ENCODE data around the gene VHLL. TPM values are rescaled to one million over a fixed set of nuclear protein-coding genes. Genes with fewer than 3 reads are reported as not detected.

Gene VHLL
- total and polyA plus RNA-seq, 7 experiments from 2014 or later = not detected

- intact Hi-C loops (cut with micrococcal nuclease) = no loop called here
- no peak overlapping the region for H3K27ac Mint-ChIP-seq
- ATAC-seq (no peak), DNase-seq (no peak)
- H3K4me1 Mint-ChIP-seq = peaks cover 0 to 16% (median 4%) of the 10 kb centered on the region in 7 donors
- peaks cover 23 to 82% (median 35%) of the 10 kb centered on the region in 3 experiments for H3K36me3 ChIP-seq (ENCODE audit: control insufficient read depth in 2 of 3, insufficient read depth in 3 of 3, low read length in 3 of 3)
- H3K27me3 Mint-ChIP-seq = no peaks in the 10 kb centered on the region
- ChIA-PET POLR2A (no interaction called here), CTCF (no interaction called here)
- H3K36me3 Mint-ChIP-seq = peaks cover 25 to 54% (median 27%) of the 10 kb centered on the region in 5 donors
- H3K4me1 ChIP-seq (ENCODE audit: control insufficient read depth in 2 of 2, insufficient read depth in 2 of 2, low read length in 2 of 2) = no peaks in the 10 kb centered on the region
- H3K27ac ChIP-seq (ENCODE audit: low read depth, low read length) = no peak overlapping the region
- H3K4me3 ChIP-seq (ENCODE audit: low read length) = no peak overlapping the region
- H3K4me3 Mint-ChIP-seq = no peak overlapping the region
- no peaks in the 10 kb centered on the region for H3K9me3 ChIP-seq (ENCODE audit: control insufficient read depth in 2 of 3, low read length in 3 of 3)
- no peaks in the 10 kb centered on the region for H3K27me3 ChIP-seq (ENCODE audit: control insufficient read depth in 2 of 2, insufficient read depth in 2 of 2, low read length in 2 of 2)
- peaks cover 0 to 2% (median 0%) of the 10 kb centered on the region in 11 donors for H3K9me3 Mint-ChIP-seq
These were observed 40.2 kb downstream of the VHLL start for GRCh38 chr1:156258859-156259258.

DNA sequence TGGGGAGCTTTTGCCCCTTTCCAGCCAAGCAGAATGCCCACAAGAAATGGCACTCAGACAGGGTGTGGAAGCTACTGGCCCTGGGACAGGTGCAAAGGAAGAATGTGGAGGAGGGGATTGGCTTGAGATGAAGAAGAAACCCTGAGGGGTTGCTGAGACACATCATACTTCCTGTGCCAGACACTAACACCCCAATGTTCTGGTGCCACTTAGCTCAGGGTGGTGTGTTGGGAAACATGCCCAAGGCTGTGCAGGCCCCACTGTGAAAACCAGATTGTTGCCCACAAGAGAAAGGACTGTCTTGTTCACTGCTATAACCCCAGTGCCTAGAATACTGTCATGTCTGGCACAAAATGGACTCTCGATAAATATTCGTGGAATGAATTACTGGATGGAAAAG is 41.4 kb downstream of the VHLL start:
- peaks cover 0 to 17% (median 5%) of the 10 kb centered on the region in 7 donors for H3K4me1 Mint-ChIP-seq
- POLR2A ChIA-PET = no interaction called here
- peak overlapping the region; percentile 12 for H3K27ac ChIP-seq (ENCODE audit: low read depth, low read length)
- DNase-seq = no peak
- H3K9me3 Mint-ChIP-seq = no peaks in the 10 kb centered on the region
- H3K27me3 Mint-ChIP-seq = no peaks in the 10 kb centered on the region
- H3K4me3 ChIP-seq (ENCODE audit: low read length) = no peak overlapping the region
- peaks cover 18 to 82% (median 29%) of the 10 kb centered on the region in 3 experiments for H3K36me3 ChIP-seq (ENCODE audit: control insufficient read depth in 2 of 3, insufficient read depth in 3 of 3, low read length in 3 of 3)
- peak overlapping the region in 6 of 9 donors; percentile 33 to 81 (median 60) for H3K27ac Mint-ChIP-seq
- H3K4me1 ChIP-seq (ENCODE audit: control insufficient read depth in 2 of 2, insufficient read depth in 2 of 2, low read length in 2 of 2) = no peaks in the 10 kb centered on the region
- intact Hi-C loops (cut with micrococcal nuclease) = no loop called here
- no peaks in the 10 kb centered on the region for H3K27me3 ChIP-seq (ENCODE audit: control insufficient read depth in 2 of 2, insufficient read depth in 2 of 2, low read length in 2 of 2)
- H3K36me3 Mint-ChIP-seq = peaks cover 24 to 52% (median 27%) of the 10 kb centered on the region in 5 donors
- H3K9me3 ChIP-seq (ENCODE audit: control insufficient read depth in 2 of 3, low read length in 3 of 3) = no peaks in the 10 kb centered on the region
- no peak overlapping the region for H3K4me3 Mint-ChIP-seq
- CTCF ChIA-PET = no interaction called here
- no peak for ATAC-seq

- Histone ChIP-seq H3K36me3 (ENCODE audit: control insufficient read depth in 2 of 3, insufficient read depth in 3 of 3, low read length in 3 of 3) (peaks cover 18 to 88% (median 23%) of the 10 kb centered on the region in 3 experiments), H3K27ac (ENCODE audit: low read depth, low read length) (no peak overlapping the region), H3K4me3 (ENCODE audit: low read length) (no peak overlapping the region), H3K9me3 (ENCODE audit: control insufficient read depth in 2 of 3, low read length in 3 of 3) (no peaks in the 10 kb centered on the region), H3K27me3 (ENCODE audit: control insufficient read depth in 2 of 2, insufficient read depth in 2 of 2, low read length in 2 of 2) (no peaks in the 10 kb centered on the region), H3K4me1 (ENCODE audit: control insufficient read depth in 2 of 2, insufficient read depth in 2 of 2, low read length in 2 of 2) (no peaks in the 10 kb centered on the region)
- ATAC-seq (no peak), DNase-seq (no peak)
- Mint-ChIP-seq H3K36me3 (peaks cover 11 to 35% (median 23%) of the 10 kb centered on the region in 5 donors), H3K27me3 (no peaks in the 10 kb centered on the region), H3K27ac (peak overlapping the region in 7 of 9 donors; percentile 9 to 66 (median 32)), H3K9me3 (no peaks in the 10 kb centered on the region), H3K4me3 (no peak overlapping the region), H3K4me1 (peaks cover 0 to 22% (median 5%) of the 10 kb centered on the region in 7 donors)
- intact Hi-C loops (cut with micrococcal nuclease) = no loop called here
- ChIA-PET CTCF (no interaction called here), POLR2A (no interaction called here)
These were observed 45.5 kb downstream of the VHLL start for GRCh38 chr1:156253634-156254033.

DNA sequence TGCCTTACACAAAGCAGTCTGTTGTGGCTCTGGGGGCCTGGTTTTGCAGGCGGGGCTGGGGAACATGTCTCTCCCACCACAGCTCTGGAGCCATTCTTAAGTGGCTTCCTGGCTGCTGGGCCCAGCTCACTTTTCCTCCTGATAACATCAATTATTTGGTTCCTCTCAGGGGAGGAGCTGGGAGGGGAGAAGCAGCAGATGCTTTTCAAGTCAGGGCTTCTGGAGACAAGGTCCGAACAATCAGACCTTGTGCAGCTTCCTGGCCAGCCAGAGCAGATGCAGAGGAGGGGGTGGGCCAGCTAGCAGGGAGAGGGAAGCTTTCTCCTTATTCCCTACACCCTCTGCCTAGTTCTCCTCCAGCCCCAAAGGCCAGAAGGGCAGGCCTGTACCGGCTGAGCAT is 47.6 kb downstream of the VHLL start:
- intact Hi-C loops (cut with micrococcal nuclease) = no loop called here
- ChIA-PET CTCF (interaction anchor here (0.6 kb wide), 1 partner anchor 157 kb away, joined by 4 read pairs; no protein-coding TSS in a partner anchor), POLR2A (interaction anchor here (1.3 kb wide), 1 partner anchor 31 kb away, joined by 7 read pairs; the partner anchor contains the start of gene SMG5)
- DNase-seq (no peak), ATAC-seq (no peak)
- Mint-ChIP-seq H3K27me3 (no peaks in the 10 kb centered on the region), H3K27ac (peak overlapping the region in 2 of 9 donors; percentile 36 to 59), H3K9me3 (no peaks in the 10 kb centered on the region), H3K4me3 (no peak overlapping the region), H3K4me1 (peaks cover 0 to 11% (median 4%) of the 10 kb centered on the region in 7 donors), H3K36me3 (peaks cover 11 to 26% (median 18%) of the 10 kb centered on the region in 5 donors)
- no peaks in the 10 kb centered on the region for H3K9me3 ChIP-seq (ENCODE audit: control insufficient read depth in 2 of 3, low read length in 3 of 3)
- no peaks in the 10 kb centered on the region for H3K27me3 ChIP-seq (ENCODE audit: control insufficient read depth in 2 of 2, insufficient read depth in 2 of 2, low read length in 2 of 2)
- no peak overlapping the region for H3K27ac ChIP-seq (ENCODE audit: low read depth, low read length)
- no peaks in the 10 kb centered on the region for H3K4me1 ChIP-seq (ENCODE audit: control insufficient read depth in 2 of 2, insufficient read depth in 2 of 2, low read length in 2 of 2)
- H3K4me3 ChIP-seq (ENCODE audit: low read length) = no peak overlapping the region
- peaks cover 9 to 66% (median 22%) of the 10 kb centered on the region in 3 experiments for H3K36me3 ChIP-seq (ENCODE audit: control insufficient read depth in 2 of 3, insufficient read depth in 3 of 3, low read length in 3 of 3)

GRCh38 chr1:156249593-156249992 is 49.5 kb downstream of the VHLL start:
- ATAC-seq (no peak), DNase-seq (no peak)
- Histone ChIP-seq H3K4me3 (ENCODE audit: low read length) (no peak overlapping the region), H3K4me1 (ENCODE audit: control insufficient read depth in 2 of 2, insufficient read depth in 2 of 2, low read length in 2 of 2) (peaks cover 8 to 10% of the 10 kb centered on the region in 2 donors), H3K27ac (ENCODE audit: low read depth, low read length) (no peak overlapping the region), H3K27me3 (ENCODE audit: control insufficient read depth in 2 of 2, insufficient read depth in 2 of 2, low read length in 2 of 2) (no peaks in the 10 kb centered on the region), H3K36me3 (ENCODE audit: control insufficient read depth in 2 of 3, insufficient read depth in 3 of 3, low read length in 3 of 3) (peaks cover 0 to 57% (median 15%) of the 10 kb centered on the region in 3 experiments), H3K9me3 (ENCODE audit: control insufficient read depth in 2 of 3, low read length in 3 of 3) (no peaks in the 10 kb centered on the region)
- peak overlapping the region in 3 of 9 donors; percentile 54 to 71 (median 59) for H3K27ac Mint-ChIP-seq
- no peaks in the 10 kb centered on the region for H3K9me3 Mint-ChIP-seq
- peaks cover 0 to 6% (median 0%) of the 10 kb centered on the region in 5 donors for H3K27me3 Mint-ChIP-seq
- peaks cover 5 to 23% (median 18%) of the 10 kb centered on the region in 7 donors for H3K4me1 Mint-ChIP-seq
- peaks cover 7 to 21% (median 16%) of the 10 kb centered on the region in 5 donors for H3K36me3 Mint-ChIP-seq
- intact Hi-C loops (cut with micrococcal nuclease) = no loop called here
- H3K4me3 Mint-ChIP-seq = no peak overlapping the region
- CTCF ChIA-PET = interaction anchor here (1.1 kb wide), 1 partner anchor 153 kb away, joined by 3 read pairs; no protein-coding TSS in a partner anchor
- POLR2A ChIA-PET = no interaction called here

Other genes with a start within 250 kb of the VHLL start
- 10 to 100 TPM; 16.2 to 37.6 (median 31.3) TPM for gene UBQLN4, start 245.5 kb downstream of the VHLL start, total RNA-seq
- gene UBQLN4, start 245.5 kb downstream of the VHLL start, polyA plus RNA-seq = 1 to 10 TPM; 6.7 to 9.9 TPM
- 10 to 100 TPM; 13.3 to 66.1 (median 27.9) TPM for gene LAMTOR2, start 244.5 kb downstream of the VHLL start, total RNA-seq
- gene LAMTOR2, start 244.5 kb downstream of the VHLL start, polyA plus RNA-seq = 10 to 100 TPM; 90.1 to 97.9 TPM
- 1 to 10 TPM in 4 of 5 experiments, not detected in 1; 1.1 to 2.7 (median 2.2) TPM for gene RAB25, start 238.1 kb downstream of the VHLL start, total RNA-seq
- 1 to 10 TPM; 1.5 to 1.8 TPM for gene RAB25, start 238.1 kb downstream of the VHLL start, polyA plus RNA-seq
- under 1 TPM in 4 of 5 experiments, not detected in 1; 0.05 to 0.15 (median 0.13) TPM for gene MEX3A, start 216.8 kb downstream of the VHLL start, total RNA-seq
- gene MEX3A, start 216.8 kb downstream of the VHLL start, polyA plus RNA-seq = not detected
- 100 to 1,000 TPM in 2 of 5 experiments, 10 to 100 TPM in 1, 1 to 10 TPM in 2; 5.5 to 470 (median 18.0) TPM for gene LMNA, start 184.6 kb downstream of the VHLL start, total RNA-seq
- under 1 TPM in 1 of 2 donors, not detected in 1; 0.20 TPM for gene LMNA, start 184.6 kb downstream of the VHLL start, polyA plus RNA-seq
- gene SEMA4A, start 145.7 kb downstream of the VHLL start, total RNA-seq = 10 to 100 TPM in 1 of 5 experiments, 1 to 10 TPM in 4; 1.8 to 48.6 (median 3.8) TPM
- under 1 TPM; 0.06 to 0.24 TPM for gene SEMA4A, start 145.7 kb downstream of the VHLL start, polyA plus RNA-seq
- gene SLC25A44, start 105.2 kb downstream of the VHLL start, total RNA-seq = 10 to 100 TPM; 17.8 to 38.4 (median 19.6) TPM
- gene SLC25A44, start 105.2 kb downstream of the VHLL start, polyA plus RNA-seq = 10 to 100 TPM in 1 of 2 donors, 1 to 10 TPM in 1; 8.3 to 21.2 TPM
- gene PMF1, start 86.3 kb downstream of the VHLL start, total RNA-seq = 10 to 100 TPM; 42.2 to 76.1 (median 58.2) TPM
- gene PMF1, start 86.3 kb downstream of the VHLL start, polyA plus RNA-seq = 10 to 100 TPM; 72.4 to 81.2 TPM
- 1 to 10 TPM; 2.8 to 7.4 (median 4.9) TPM for gene BGLAP, start 57.1 kb downstream of the VHLL start, total RNA-seq
- under 1 TPM in 1 of 2 donors, not detected in 1; 0.33 TPM for gene BGLAP, start 57.1 kb downstream of the VHLL start, polyA plus RNA-seq
- 1 to 10 TPM; 1.4 to 6.2 (median 2.9) TPM for gene PAQR6, start 51.3 kb downstream of the VHLL start, total RNA-seq
- gene PAQR6, start 51.3 kb downstream of the VHLL start, polyA plus RNA-seq = under 1 TPM in 1 of 2 donors, not detected in 1; 0.22 TPM
- gene SMG5, start 16.5 kb downstream of the VHLL start, total RNA-seq = 10 to 100 TPM; 65.7 to 74.0 (median 69.4) TPM
- gene SMG5, start 16.5 kb downstream of the VHLL start, polyA plus RNA-seq = 10 to 100 TPM; 14.4 to 38.4 TPM
- 10 to 100 TPM in 3 of 5 experiments, 1 to 10 TPM in 2; 4.3 to 18.6 (median 11.2) TPM for gene TMEM79, start 15.0 kb downstream of the VHLL start, total RNA-seq
- 1 to 10 TPM; 6.5 to 9.8 TPM for gene TMEM79, start 15.0 kb downstream of the VHLL start, polyA plus RNA-seq
- gene GLMP, start 3.6 kb downstream of the VHLL start, total RNA-seq = 10 to 100 TPM; 21.0 to 40.4 (median 24.5) TPM
- 10 to 100 TPM; 17.6 to 19.3 TPM for gene GLMP, start 3.6 kb downstream of the VHLL start, polyA plus RNA-seq
- 100 to 1,000 TPM in 3 of 5 experiments, 10 to 100 TPM in 2; 78.0 to 282 (median 114) TPM for gene CCT3, start 39.0 kb upstream of the VHLL start, total RNA-seq
- 100 to 1,000 TPM; 203 to 265 TPM for gene CCT3, start 39.0 kb upstream of the VHLL start, polyA plus RNA-seq
- 1 to 10 TPM in 1 of 5 experiments, not detected in 4; 1.1 TPM for gene TSACC, start 39.2 kb upstream of the VHLL start, total RNA-seq
- 1 to 10 TPM; 1.7 to 2.2 TPM for gene TSACC, start 39.2 kb upstream of the VHLL start, polyA plus RNA-seq
- gene RHBG, start 69.9 kb upstream of the VHLL start, total RNA-seq = not detected
- not detected for gene RHBG, start 69.9 kb upstream of the VHLL start, polyA plus RNA-seq
- gene MEF2D, start 201.5 kb upstream of the VHLL start, total RNA-seq = 100 to 1,000 TPM in 2 of 5 experiments, 10 to 100 TPM in 3; 48.1 to 190 (median 67.7) TPM
- gene MEF2D, start 201.5 kb upstream of the VHLL start, polyA plus RNA-seq = 10 to 100 TPM in 1 of 2 donors, 1 to 10 TPM in 1; 4.5 to 10.0 TPM